Adrenal gland (tissue), 12 donors: Measurements from ENCODE around the gene GNAT2. TPM values are rescaled to one million over a fixed set of nuclear protein-coding genes. Genes with fewer than 3 reads are reported as not detected.

Experiments used
- DNase-seq, 7 donors: peaks; one replicate each; pipeline ENCODE4 v3.0.0-alpha.2; 2019 to 2020
- H3K27ac ChIP-seq, 5 donors: fragments of 200-600 bp; sonication (generic) in 4 of 5; 1 replicate in 3 of 5; 2 replicates in 2 of 5; pipeline versions ENCODE4 v1.5.1 to v1.8.0; 2016 to 2020; ENCODE audit warnings: mild to moderate bottlenecking in 1 of 5
- H3K27me3 ChIP-seq: fragments of 200-600 bp; 2 replicates; pipeline ENCODE4 v1.8.0; 2021
- H3K36me3 ChIP-seq, 2 donors: fragments of 200-600 bp; replicated peaks in 1 of 2; 1 replicate in 1 of 2; 2 replicates in 1 of 2; pipeline versions ENCODE4 v1.5.1 to v1.8.0; 2018 to 2022
- H3K4me1 ChIP-seq, 2 donors: fragments of 200-600 bp; replicated peaks in 1 of 2; 1 replicate in 1 of 2; 2 replicates in 1 of 2; pipeline versions ENCODE4 v1.5.1 to v1.8.0; 2018 to 2021
- H3K4me3 ChIP-seq, 4 donors: fragments of 200-600 bp; sonication (generic) in 3 of 4; one replicate each; pipeline ENCODE4 v1.5.1; 2016 to 2018
- H3K9me3 ChIP-seq, 3 donors: fragments of 200-600 bp; sonication (generic) in 1 of 3; replicated peaks in 1 of 3; 1 replicate in 2 of 3; 2 replicates in 1 of 3; pipeline versions ENCODE4 v1.5.1 to v1.8.0; 2016 to 2021
- CTCF ChIP-seq, 6 experiments: fragments of 450-650 bp in 4 of 6; fragments of 200-600 bp in 2 of 6; sonication (generic) in 1 of 6; IDR thresholded peaks; 1 replicate in 5 of 6; 2 replicates in 1 of 6; pipeline versions ENCODE4 v1.5.1 to v1.8.0; 2016 to 2021; ENCODE audit warnings: antibody characterized with exemption in 6 of 6, mild to moderate bottlenecking in 2 of 6, moderate library complexity in 1 of 6
- POLR2A ChIP-seq, 2 donors: fragments of 450-650 bp; IDR thresholded peaks; one replicate each; pipeline ENCODE4 v1.6.1; 2017; ENCODE audit warnings: antibody characterized with exemption in 2 of 2, mild to moderate bottlenecking in 2 of 2, moderate library complexity in 1 of 2
- WGBS, 4 donors: extraction: QIAGEN DNeasy Blood & Tissue Kit in 2 of 4; methylation state at CpG; one replicate each; pipeline versions ENCODE4 v1.1.5 to v1.1.7; 2013 to 2017; 5-methylcytosine and 5-hydroxymethylcytosine counted together
- intact Hi-C, 2 donors: fragments of 100-400 bp; cut with DNase I; formaldehyde crosslinking; loops; one replicate each; pipeline versions ENCODE4 v1.14.1 to v1.15.0; 2022 to 2023
- polyA plus RNA-seq, 3 donors: library from polyadenylated mRNA; stranded (reverse); fragments of 200-250 nt in 2 of 3; fragments of 350-450 nt in 1 of 3; fragmentation: Illumina TruSeq in 1 of 3; extraction: RNeasy Lipid Tissue Mini Kit (QIAGEN cat#74804) in 1 of 3; gene quantifications; one replicate each; pipeline ENCODE4 v1.2.3, GENCODE V29; 2013 to 2014
- total RNA-seq, 9 donors: library from RNA; depleted of rRNA in 4 of 9; stranded (reverse); fragments of >200 nt in 4 of 9; fragments of 120-200 nt in 1 of 9; fragmentation: NEBNext Ultra II Directional in 1 of 9; extraction: Animal tissue kit (Norgen Biotek cat#: 25700) in 1 of 9; gene quantifications; one replicate each; pipeline versions ENCODE4 v1.1.0 to v1.2.4, GENCODE V29; 2013 to 2023
- donor health status: healthy with polysubstance abuse.
- donor health status: Bipolar disorder and iron deficiency.
- donor health status: DM: yes; HTN: yes; CAD: no.
- donor health status: DM: no; HTN: no; CAD: no.
- donor health status: DM: no; HTN: no; CAD: no.
- donor health status: DM: yes; HTN: yes; CAD: no.

Gene GNAT2
- total and polyA plus RNA-seq, 12 donors: 0.22 to 0.95 (median 0.36) TPM; not detected in 7

GRCh38 chr1:109584766-109585165 is 34.6 kb downstream of the GNAT2 start:
- 56 to 74% (median 73%) methylated on average over 1 of the region's 1 CpG for WGBS, 4 donors
- Histone ChIP-seq H3K27ac (no peak overlapping the region), H3K4me1 (no peaks in the 10 kb centered on the region), H3K36me3 (peaks cover 0 to 72% of the 10 kb centered on the region in 2 donors), H3K27me3 (no peaks in the 10 kb centered on the region), H3K9me3 (no peaks in the 10 kb centered on the region), H3K4me3 (no peak overlapping the region)
- intact Hi-C loops: no loop called here
- DNase-seq: no peak
- no peak for TF ChIP-seq CTCF (IDR thresholded peaks at IDR 0.05)
- no peak for TF ChIP-seq POLR2A (IDR thresholded peaks at IDR 0.05)

- TF ChIP-seq CTCF (IDR thresholded peaks at IDR 0.05) (no peak), POLR2A (IDR thresholded peaks at IDR 0.05) (no peak)
- Histone ChIP-seq H3K27ac (no peak overlapping the region), H3K4me3 (no peak overlapping the region), H3K27me3 (no peaks in the 10 kb centered on the region), H3K4me1 (no peaks in the 10 kb centered on the region), H3K9me3 (no peaks in the 10 kb centered on the region), H3K36me3 (peaks cover 0 to 56% of the 10 kb centered on the region in 2 donors)
- 92 to 96% (median 96%) methylated on average over 2 of the region's 2 CpGs for WGBS, 4 donors
- intact Hi-C loops: no loop called here
- no peak for DNase-seq
Measured at GRCh38 chr1:109582021-109582420, 37.4 kb downstream of the GNAT2 start.

- Histone ChIP-seq H3K36me3 (peaks cover 0 to 30% of the 10 kb centered on the region in 2 donors), H3K9me3 (no peaks in the 10 kb centered on the region), H3K4me3 (no peak overlapping the region), H3K4me1 (no peaks in the 10 kb centered on the region), H3K27ac (no peak overlapping the region), H3K27me3 (no peaks in the 10 kb centered on the region)
- DNase-seq: no peak
- TF ChIP-seq CTCF (IDR thresholded peaks at IDR 0.05) (no peak), POLR2A (IDR thresholded peaks at IDR 0.05) (no peak)
- 93 to 100% (median 94%) methylated on average over 1 of the region's 1 CpG for WGBS, 4 donors
- intact Hi-C loops: no loop called here
Measured at GRCh38 chr1:109579491-109579890, 39.9 kb downstream of the GNAT2 start.

GRCh38 chr1:109578947-109579443 is 40.4 kb downstream of the GNAT2 start:
- no peaks in the 10 kb centered on the region for H3K27me3 ChIP-seq
- 82 to 85% (median 84%) methylated on average over 3 of the region's 3 CpGs for WGBS, 4 donors
- intact Hi-C loops: no loop called here
- no peak for TF ChIP-seq CTCF (IDR thresholded peaks at IDR 0.05)
- no peak for TF ChIP-seq POLR2A (IDR thresholded peaks at IDR 0.05)
- H3K36me3 ChIP-seq: peaks cover 0 to 27% of the 10 kb centered on the region in 2 donors
- H3K9me3 ChIP-seq: no peaks in the 10 kb centered on the region
- no peaks in the 10 kb centered on the region for H3K4me1 ChIP-seq
- no peak overlapping the region for H3K27ac ChIP-seq
- no peak overlapping the region for H3K4me3 ChIP-seq
- no peak for DNase-seq
